Epithelial cell of esophagus (primary cell): Measurements from ENCODE around the gene ATG13.

Experiments
- DNase-seq: peaks from one replicate; pipeline ENCODE4 v3.0.0; 2010; ENCODE audit warnings: low read depth
- H3K4me3 ChIP-seq: 2 replicates; pipeline ENCODE4 v1.5.1; 2011; ENCODE audit warnings: mild to moderate bottlenecking, low read length, control low read depth
- TF ChIP-seq, protein P1 (sequence below): IDR thresholded peaks from 2 replicates; pipeline ENCODE4 v1.5.1; 2011; ENCODE audit warnings: low read depth, mild to moderate bottlenecking, low read length, control low read depth, inconsistent platforms; ENCODE audit not compliant: insufficient read depth; ENCODE audit errors: missing control alignments

The ATG13 gene

DNA sequence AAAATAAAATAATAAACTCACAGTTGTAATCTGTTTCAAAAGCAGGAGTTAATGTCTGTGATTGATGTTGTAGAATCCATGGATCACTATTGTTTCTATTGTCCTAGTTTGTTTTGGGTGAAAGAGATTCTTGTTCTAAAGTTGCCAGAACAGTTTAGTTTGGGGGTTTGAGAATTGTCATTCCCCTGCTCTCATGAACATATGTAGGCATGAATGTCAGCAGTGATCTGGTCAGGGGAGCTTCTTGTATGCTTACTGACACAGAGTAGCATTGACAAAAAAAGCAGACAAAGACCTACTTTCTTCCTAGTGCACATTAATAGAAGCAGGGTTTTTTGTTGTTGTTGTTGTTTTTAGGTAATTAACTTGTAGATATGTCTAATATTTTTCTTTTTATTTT lies 44.5 kb downstream of the ATG13 start:
- TF ChIP-seq, protein P1, sequence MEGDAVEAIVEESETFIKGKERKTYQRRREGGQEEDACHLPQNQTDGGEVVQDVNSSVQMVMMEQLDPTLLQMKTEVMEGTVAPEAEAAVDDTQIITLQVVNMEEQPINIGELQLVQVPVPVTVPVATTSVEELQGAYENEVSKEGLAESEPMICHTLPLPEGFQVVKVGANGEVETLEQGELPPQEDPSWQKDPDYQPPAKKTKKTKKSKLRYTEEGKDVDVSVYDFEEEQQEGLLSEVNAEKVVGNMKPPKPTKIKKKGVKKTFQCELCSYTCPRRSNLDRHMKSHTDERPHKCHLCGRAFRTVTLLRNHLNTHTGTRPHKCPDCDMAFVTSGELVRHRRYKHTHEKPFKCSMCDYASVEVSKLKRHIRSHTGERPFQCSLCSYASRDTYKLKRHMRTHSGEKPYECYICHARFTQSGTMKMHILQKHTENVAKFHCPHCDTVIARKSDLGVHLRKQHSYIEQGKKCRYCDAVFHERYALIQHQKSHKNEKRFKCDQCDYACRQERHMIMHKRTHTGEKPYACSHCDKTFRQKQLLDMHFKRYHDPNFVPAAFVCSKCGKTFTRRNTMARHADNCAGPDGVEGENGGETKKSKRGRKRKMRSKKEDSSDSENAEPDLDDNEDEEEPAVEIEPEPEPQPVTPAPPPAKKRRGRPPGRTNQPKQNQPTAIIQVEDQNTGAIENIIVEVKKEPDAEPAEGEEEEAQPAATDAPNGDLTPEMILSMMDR, result no peak
- no peak for DNase-seq
- H3K4me3 ChIP-seq, result no peak overlapping the region

DNA sequence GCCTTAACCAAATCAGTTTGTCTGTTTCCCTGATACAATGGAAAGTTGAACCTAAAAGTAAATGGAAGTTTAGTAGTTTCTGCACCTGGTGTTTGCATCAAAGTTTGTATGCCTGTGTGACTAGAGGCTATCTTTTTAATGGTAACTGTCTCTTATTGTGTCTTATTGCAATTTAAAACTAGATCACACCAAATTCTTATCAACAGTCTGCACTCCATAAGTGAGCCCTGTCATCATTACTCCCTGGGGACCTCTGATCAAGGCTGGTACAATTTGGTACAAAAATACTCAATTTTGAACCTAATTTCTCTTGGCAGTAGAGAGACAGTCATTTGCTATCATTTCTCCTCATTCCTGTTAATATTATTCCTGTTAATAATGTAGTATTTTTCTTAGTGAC lies 45.0 kb downstream of the ATG13 start:
- H3K4me3 ChIP-seq, result no peak overlapping the region
- TF ChIP-seq, protein P1, result no peak
- DNase-seq, result no peak

DNA sequence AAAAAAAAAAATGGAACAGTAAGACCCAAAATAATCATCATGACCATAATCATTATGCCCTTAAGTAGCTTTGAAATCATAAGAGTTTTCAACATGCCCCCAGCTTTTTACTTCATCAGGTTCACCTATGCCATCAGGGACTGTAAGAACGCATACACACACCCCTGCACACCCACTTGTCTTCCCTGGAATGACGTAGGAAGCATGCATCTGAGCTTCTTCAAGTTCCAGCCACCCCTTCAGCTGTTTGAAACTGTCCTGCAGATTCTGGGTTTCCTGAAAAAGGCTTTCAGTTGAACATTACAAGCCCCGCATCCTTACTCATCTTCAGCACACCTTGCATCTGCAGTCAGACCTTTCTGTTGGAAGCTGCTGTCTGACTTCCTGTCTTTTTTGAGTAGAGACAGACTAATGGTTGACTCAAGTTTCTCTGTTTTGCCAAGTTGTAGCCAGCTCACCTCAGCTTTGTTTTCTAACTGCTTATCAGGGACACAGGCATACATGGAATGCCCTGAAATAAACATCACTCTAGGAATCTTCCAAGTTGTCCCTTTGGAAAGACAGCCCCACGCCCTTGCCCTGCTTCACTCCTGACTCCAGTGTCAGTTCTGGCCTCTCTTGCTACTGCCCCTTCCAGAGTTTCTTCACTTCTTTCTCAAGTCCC lies 46.1 kb downstream of the ATG13 start:
- TF ChIP-seq, protein P1, result no peak
- no peak overlapping the region for H3K4me3 ChIP-seq
- no peak for DNase-seq

DNA sequence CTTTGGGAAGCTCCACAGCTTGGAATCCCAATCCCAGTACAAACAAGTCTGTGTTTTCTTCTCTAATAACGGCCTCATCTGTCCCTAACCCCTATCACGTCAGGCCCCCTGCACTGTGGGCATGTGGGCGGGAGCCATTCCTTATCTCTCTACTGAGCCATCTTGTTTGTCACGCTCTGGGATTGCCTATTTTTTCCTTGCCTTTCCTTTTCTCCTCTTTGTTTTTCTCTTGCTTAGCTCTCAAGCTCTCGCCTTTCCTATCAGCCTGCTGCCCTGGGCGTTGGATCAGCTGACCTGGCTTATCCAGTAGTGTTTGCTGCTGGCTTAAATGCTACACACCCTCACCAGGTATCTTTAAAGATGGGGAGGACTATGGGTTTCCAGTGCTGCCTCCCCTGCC lies 47.3 kb downstream of the ATG13 start:
- DNase-seq, result no peak
- TF ChIP-seq, protein P1, result no peak
- H3K4me3 ChIP-seq, result no peak overlapping the region

DNA sequence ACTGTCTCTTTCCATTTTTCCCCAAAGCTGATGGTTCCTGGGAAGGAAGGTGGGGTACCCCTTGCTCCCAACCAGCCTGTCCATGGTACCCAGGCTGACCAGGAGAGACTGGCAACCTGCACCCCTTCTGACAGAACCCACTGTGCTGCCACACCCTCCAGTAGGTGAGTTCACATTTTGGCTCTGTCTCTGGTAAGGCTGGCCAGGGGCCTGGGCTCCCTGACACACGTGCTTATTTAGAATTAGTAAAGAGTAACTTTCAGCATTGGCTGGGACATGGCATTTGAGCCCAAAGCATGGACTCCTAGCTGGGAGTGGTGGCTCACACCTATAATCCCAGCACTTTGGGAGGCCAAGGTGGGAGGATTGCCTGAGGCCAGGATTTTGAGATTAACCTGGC lies 48.0 kb downstream of the ATG13 start:
- no peak overlapping the region for H3K4me3 ChIP-seq
- TF ChIP-seq, protein P1, result no peak
- no peak for DNase-seq

DNA sequence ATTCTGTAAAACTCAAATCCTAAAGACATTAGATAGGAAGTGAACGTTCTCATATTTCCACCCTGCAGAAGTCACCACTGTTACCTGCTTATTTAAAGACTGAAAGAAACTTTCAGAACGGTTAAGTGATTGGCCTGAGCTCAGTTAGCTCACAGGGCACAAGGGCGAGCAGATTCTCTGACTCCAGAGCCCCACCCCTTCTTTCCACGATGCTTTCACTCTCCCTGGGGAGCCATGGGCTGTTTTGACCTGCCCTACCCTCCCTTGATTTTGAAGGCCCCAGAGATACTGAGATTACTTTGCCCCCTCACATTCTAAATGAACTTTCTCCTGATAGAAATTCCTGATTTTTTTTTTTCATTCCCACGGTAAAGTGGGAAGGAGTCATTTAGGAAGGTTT lies 49.2 kb downstream of the ATG13 start:
- DNase-seq, result no peak
- TF ChIP-seq, protein P1, result no peak
- H3K4me3 ChIP-seq, result no peak overlapping the region

DNA sequence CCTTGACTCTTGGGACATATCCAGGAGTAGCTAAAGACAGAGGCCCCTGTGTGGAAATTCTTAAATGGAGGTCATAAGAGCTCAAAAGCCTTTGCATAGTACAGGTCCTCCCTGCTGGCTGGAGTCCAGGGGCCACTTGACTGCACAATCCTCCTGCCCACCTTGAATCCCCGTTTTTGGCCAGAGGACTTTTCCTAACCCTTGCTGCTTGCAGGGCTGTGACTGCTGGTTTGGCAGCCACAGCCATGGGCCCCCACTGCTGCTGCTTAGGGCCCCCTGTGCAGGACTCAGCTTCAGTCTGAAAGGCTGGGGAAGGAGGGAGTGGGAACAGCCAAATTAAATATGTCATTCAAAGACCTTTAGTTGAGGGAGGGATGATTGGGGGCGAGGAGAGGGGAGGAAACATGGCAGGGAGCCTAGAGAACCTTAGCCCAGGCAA lies 49.7 kb downstream of the ATG13 start:
- H3K4me3 ChIP-seq, result no peak overlapping the region
- no peak for DNase-seq
- TF ChIP-seq, protein P1, result no peak
